ENCODE results near the gene CEP128.

Gene CEP128

GRCh38 chr14:80468331-80469122 is 473.0 kb downstream of the CEP128 start:
- no peak for DNase-seq

DNA sequence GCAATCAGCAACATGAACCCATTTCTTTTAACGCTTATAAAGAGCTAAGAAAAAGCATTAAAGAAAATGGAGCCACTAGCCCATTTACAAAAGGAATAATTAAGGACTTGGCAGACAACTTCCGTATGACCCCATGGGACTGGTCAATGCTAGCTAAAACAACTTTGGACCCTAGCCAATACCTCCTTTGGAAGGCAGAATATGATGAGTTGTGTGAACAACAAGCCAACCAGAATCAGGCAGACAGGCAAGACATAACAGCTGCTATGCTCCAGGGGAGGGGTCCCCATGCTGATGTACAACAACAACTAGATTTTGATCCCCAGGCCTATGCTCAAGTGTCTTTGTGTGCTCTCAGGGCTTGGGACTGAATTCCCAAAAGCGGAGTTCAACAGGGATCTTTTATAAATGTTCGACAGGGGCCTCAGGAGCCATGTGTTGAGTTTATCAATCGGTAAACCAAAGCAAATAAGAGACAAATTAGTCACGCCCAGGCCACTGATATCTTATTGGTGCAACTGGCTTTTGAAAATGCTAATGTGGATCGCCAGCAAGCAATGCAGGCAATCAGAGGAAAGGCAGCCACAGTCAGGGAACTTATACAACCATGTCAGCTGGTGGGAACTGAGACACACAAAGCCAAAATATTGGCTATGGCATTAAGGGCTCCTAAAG is 475.9 kb downstream of the CEP128 start:
- DNase-seq: no peak

DNA sequence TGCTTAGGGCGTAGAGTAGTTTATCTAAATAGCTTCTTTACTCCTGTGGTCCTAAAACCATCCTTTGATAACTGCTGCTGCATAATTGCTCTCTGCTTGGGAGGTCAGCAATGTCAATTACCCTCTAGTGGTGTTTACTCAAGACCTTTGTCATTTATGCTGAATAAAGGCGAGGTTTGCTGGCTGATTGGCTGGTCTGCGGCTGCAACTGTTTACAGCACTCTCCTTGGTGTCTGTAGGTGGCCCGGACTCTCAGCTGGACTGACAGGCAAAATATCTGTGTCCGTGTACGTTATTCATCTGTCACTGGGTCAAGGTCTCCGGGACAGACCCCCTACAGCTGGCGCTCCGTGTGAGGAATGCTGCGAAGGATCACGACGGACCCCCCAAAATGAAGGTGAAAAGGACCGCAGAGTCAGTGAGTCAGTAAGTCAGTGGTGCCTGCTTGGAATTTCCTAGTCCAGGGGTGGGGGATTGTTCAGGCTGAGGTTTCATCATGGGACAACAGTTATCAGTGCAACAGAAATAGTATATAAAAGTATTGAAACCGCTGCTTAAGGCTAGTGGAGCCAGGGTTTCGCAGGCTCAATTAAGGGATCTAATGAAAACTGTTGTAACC is 476.9 kb downstream of the CEP128 start:
- DNase-seq: no peak

DNA sequence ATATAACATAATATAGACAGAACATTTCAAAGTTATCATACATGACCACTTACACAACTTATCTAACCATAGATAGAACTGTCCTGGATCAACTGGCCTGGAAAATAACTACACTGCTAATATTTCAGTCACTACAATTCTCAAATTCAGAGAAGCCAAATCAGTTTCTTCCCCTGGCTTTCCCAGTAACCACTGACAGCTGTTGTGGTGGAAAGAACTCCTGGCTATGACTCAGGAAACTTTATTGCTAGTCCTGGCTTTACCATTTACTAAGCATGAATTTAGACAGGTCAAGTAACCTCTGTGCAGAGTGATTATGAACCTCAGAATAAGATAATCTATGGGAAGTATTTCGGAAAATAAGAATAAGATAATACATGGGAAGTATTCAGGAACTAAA is 485.3 kb downstream of the CEP128 start:
- no peak for DNase-seq

- DNase-seq: no peak
Observed at GRCh38 chr14:80455031-80455430, 486.5 kb downstream of the CEP128 start.

GRCh38 chr14:80448267-80448666 is 493.3 kb downstream of the CEP128 start:
- no peak for DNase-seq

GRCh38 chr14:80447392-80447791 is 494.1 kb downstream of the CEP128 start:
- DNase-seq: no peak
